ENCODE measurements around the gene CDK5RAP2.

The CDK5RAP2 gene

GRCh38 chr9:120431268-120431667 is 148.7 kb downstream of the CDK5RAP2 start:
- DNase-seq: no peak

GRCh38 chr9:120424248-120424647 is 155.7 kb downstream of the CDK5RAP2 start:
- DNase-seq: no peak

GRCh38 chr9:120423812-120424211 is 156.2 kb downstream of the CDK5RAP2 start:
- DNase-seq: no peak

- no peak for DNase-seq
These were observed 158.0 kb downstream of the CDK5RAP2 start for GRCh38 chr9:120421977-120422376.

GRCh38 chr9:120418315-120418714 is 161.7 kb downstream of the CDK5RAP2 start:
- no peak for DNase-seq

GRCh38 chr9:120416781-120417427 is 163.1 kb downstream of the CDK5RAP2 start:
- no peak for DNase-seq

- DNase-seq: no peak
These were observed 166.6 kb downstream of the CDK5RAP2 start for GRCh38 chr9:120413121-120414048.

- no peak for DNase-seq
These were observed 167.5 kb downstream of the CDK5RAP2 start for GRCh38 chr9:120412425-120412951.

- no peak for DNase-seq
These were observed 168.0 kb downstream of the CDK5RAP2 start for GRCh38 chr9:120411862-120412424.

GRCh38 chr9:120410925-120411501 is 169.0 kb downstream of the CDK5RAP2 start:
- no peak for DNase-seq

GRCh38 chr9:120408680-120409258 is 171.2 kb downstream of the CDK5RAP2 start:
- no peak for DNase-seq

GRCh38 chr9:120405860-120406259 is 174.1 kb downstream of the CDK5RAP2 start:
- no peak for DNase-seq

GRCh38 chr9:120405134-120405533 is 174.8 kb downstream of the CDK5RAP2 start:
- no peak for DNase-seq

- no peak for DNase-seq
These were observed 176.5 kb downstream of the CDK5RAP2 start for GRCh38 chr9:120403543-120403856.

GRCh38 chr9:120402741-120403542 is 177.0 kb downstream of the CDK5RAP2 start:
- no peak for DNase-seq

- no peak for DNase-seq
These were observed 180.0 kb downstream of the CDK5RAP2 start for GRCh38 chr9:120399940-120400339.

- DNase-seq: no peak
These were observed 181.7 kb downstream of the CDK5RAP2 start for GRCh38 chr9:120398286-120398685.

GRCh38 chr9:120397453-120397852 is 182.5 kb downstream of the CDK5RAP2 start:
- no peak for DNase-seq

GRCh38 chr9:120396931-120397330 is 183.0 kb downstream of the CDK5RAP2 start:
- no peak for DNase-seq

GRCh38 chr9:120396418-120396817 is 183.5 kb downstream of the CDK5RAP2 start:
- no peak for DNase-seq

GRCh38 chr9:120395376-120395775 is 184.6 kb downstream of the CDK5RAP2 start:
- no peak for DNase-seq

GRCh38 chr9:120394058-120394669 is 185.8 kb downstream of the CDK5RAP2 start:
- peak; percentile 41 for DNase-seq

Measured in CD4-positive, alpha-beta T cell treated with Interleukin-17A for 4 hours (primary cell).